HG02852 (cell line): ENCODE measurements around the gene NF2.

Source experiments
- ATAC-seq: cut with Tn5 transposase; IDR thresholded peaks from one replicate; pipeline ENCODE4 v1.9.1; 2021; ENCODE audit warnings: mild to moderate bottlenecking, moderate library complexity; ENCODE audit not compliant: unreplicated experiment

Gene NF2

DNA sequence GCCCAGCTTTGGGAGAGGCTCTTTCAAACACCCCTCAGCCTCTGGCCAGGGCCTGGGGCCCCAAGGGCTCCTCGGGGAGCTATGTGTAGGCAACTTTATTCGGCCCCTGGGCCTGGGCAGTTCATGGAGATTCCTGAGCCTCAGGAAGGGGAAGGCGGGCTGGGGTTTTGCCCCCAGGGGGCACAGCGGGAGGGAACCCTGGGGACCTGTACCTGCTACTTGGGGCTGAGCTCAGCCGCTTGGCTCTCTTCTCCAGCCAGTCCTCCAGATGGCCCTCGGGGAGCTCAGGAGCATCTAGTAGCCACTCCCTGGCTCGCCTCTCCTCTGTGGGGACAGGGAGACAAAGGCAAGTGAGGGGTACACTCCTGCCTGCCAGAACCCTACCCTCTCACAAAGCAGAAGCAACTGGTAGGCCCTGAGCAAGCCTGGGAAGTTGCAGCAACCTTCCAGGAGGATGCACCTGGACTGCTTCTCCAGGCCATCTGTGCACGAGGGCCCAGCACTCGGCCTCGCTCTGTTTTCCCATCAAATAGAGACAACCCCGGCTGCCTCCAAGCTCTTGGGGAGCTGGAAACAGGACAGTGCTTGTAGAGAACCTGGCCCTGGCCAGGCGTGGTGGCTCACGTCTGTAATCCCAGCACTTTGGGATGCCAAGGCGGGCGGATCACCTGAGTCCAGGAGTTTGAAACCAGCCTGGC is 134.8 kb downstream of the NF2 start:
- no peak for ATAC-seq

DNA sequence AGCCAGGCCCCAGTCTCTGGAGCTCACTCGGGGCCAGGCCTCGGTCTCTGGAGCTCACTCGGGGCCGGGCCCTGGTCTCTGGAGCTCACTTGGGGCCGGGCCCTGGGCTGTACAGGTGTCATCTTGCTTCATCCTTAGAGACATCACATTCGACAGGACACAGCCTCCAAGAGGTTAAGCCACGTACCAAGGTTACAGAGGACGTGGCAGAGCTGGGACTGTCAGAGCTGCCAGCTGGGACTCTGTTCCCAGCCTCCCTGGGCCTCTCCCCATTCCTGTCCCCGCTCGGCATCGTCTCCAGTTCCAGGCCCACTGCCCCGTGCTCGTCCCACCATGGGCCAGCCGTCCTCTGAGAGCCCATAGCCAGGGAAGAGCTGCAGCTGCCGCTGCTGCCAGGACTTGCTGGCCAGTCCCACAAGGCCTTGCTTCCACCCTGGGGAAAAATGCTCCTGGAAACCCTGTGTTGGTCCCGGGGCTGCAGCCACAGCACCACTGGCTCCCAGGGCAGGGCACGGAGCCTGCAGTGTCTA is 136.0 kb downstream of the NF2 start:
- no peak for ATAC-seq

GRCh38 chr22:29740216-29740615 is 136.8 kb downstream of the NF2 start:
- no peak for ATAC-seq

DNA sequence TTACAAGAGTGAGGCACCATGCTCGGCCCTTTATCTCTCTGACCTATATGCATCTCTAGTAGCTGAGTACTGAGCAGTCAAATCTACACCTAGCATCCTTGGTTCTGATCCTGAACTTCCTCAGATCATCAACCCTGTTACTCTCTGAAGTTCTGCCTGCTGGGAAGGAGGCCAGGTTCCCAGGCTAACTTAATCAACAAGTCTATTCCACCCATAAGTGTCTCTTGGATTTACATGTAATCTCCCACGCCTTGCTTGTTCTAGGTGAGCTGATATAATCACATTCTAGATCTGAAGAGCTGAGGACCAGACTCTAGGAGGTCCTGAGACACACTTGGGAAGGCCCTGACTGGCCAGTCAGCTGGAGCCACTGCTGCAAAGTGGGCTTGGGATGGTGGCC is 138.5 kb downstream of the NF2 start:
- no peak for ATAC-seq

DNA sequence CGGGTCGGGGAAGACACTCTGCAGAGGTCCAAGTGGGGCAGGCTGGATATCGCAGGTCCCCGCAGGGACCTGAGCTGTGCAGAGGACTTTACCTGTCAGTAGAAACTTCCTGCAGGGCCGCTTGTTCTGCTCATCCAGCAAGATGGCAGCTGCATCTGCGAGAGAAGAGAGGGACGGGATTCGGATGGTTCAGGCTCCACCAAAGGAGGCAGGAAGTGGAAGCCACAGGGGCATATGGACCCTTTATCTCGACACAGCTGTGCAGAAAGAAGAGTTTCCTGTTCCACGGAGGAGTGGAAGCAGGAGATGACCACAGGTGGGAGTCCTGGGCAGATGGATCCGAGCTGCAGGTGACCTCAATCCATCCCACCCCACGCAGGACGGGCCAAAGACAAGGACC is 138.9 kb downstream of the NF2 start:
- no peak for ATAC-seq

- ATAC-seq: no peak
These were observed 141.5 kb downstream of the NF2 start for GRCh38 chr22:29744902-29745301.

DNA sequence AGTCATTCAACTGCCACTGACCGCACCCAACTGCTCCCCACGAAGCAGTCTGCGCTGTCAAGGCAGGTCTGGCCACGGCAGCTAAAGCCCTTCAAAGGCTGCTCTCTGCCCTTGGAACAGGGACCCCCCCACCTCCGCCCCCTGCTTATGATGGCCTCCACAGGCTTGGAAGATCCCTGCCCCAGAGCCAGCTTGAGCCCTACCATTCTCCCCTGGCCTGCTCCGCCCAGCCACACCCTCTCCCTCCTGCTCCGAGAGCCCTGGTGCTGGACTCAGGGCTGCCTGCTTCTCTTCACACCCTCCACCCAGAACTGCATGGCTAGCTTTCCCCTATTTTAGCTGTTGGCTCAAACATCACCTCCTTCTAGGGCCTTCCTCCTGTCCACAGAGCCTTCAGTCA is 144.4 kb downstream of the NF2 start:
- no peak for ATAC-seq
